Measurements from ENCODE around the gene OTOP3. TPM values are rescaled to one million over a fixed set of nuclear protein-coding genes. Genes with fewer than 3 reads are reported as not detected.
A peak's percentile ranks its signal among the peaks of the same experiment; 100 is the strongest.

The OTOP3 gene
- total and polyA plus RNA-seq, 4 donors = not detected

DNA sequence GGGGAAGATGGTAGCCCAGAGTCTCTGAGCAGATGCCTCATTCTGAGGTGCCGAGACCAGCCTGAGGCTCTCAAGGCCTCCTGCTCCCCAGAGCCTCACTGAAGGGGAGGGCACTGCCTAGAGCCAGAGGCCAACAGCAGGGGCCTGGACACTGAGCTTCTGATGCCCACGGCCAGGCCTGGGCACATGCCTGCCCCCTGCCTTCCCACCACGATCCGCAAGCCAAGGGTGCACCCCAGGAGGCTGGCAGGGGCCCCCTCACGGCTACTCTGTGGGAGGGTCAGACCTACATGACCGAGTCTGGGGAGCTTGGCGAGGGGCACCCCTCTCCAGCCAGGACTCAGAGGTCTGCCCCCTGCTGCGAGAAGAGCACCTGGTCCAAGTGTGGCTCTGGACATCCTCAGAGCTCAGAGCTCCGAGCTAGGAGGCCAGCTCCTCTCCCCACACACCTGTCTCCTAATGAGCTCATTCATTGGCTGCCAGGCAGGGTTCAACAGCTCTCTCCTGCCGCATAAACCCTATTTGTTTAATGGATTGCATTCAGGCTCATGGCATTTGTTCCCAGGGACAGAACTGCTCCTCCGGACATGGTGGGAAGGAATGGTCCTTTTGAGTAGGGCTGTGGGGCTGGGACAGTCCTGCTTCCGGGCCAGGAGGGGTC lies 13.9 kb downstream of the OTOP3 start:
- Histone ChIP-seq H3K4me1 (ENCODE audit: control insufficient read depth, insufficient read depth, low read length) (no peaks in the 10 kb centered on the region), H3K27ac (ENCODE audit: low read depth, low read length) (no peak overlapping the region), H3K9me3 (ENCODE audit: control insufficient read depth, insufficient read depth, low read length) (no peaks in the 10 kb centered on the region), H3K4me3 (ENCODE audit: low read depth, low read length) (no peak overlapping the region), H3K27me3 (ENCODE audit: control insufficient read depth, insufficient read depth, low read length) (peaks cover 3% of the 10 kb centered on the region), H3K36me3 (ENCODE audit: control insufficient read depth, insufficient read depth, low read length) (peaks cover 49% of the 10 kb centered on the region)
- WGBS (ENCODE audit: insufficient coverage) = 62% methylated on average over 8 of the region's 12 CpGs
- peak in 1 of 6 donors; percentile 45 for DNase-seq (ENCODE audit: low read depth in 4 of 6, low spot score in 6 of 6)

DNA sequence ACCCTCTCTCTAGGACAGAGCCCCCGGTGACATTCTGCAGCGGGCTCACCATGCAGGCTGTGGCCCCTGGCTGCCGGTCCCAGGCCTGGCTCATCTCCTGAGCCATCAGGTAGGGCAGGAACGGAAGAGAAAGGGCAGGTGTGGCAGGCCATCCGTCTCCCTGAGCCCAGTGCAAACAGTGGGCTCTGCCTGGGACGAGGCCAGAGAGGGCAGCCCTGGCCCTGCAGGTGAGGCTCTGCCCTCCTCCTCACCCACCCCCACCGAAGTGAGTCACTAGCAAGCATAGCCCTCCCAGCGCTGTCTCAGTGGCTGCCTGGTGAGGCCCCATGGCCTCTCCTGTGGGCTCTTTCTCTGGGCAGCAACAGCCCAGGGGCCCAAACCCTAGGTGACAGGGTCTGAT lies 14.5 kb downstream of the OTOP3 start:
- DNase-seq (ENCODE audit: low read depth in 4 of 6, low spot score in 6 of 6) = no peak
- Histone ChIP-seq H3K4me3 (ENCODE audit: low read depth, low read length) (no peak overlapping the region), H3K9me3 (ENCODE audit: control insufficient read depth, insufficient read depth, low read length) (no peaks in the 10 kb centered on the region), H3K27ac (ENCODE audit: low read depth, low read length) (no peak overlapping the region), H3K36me3 (ENCODE audit: control insufficient read depth, insufficient read depth, low read length) (peaks cover 55% of the 10 kb centered on the region), H3K4me1 (ENCODE audit: control insufficient read depth, insufficient read depth, low read length) (no peaks in the 10 kb centered on the region), H3K27me3 (ENCODE audit: control insufficient read depth, insufficient read depth, low read length) (peaks cover 3% of the 10 kb centered on the region)
- 68% methylated on average over 8 of the region's 8 CpGs for WGBS (ENCODE audit: insufficient coverage)

DNA sequence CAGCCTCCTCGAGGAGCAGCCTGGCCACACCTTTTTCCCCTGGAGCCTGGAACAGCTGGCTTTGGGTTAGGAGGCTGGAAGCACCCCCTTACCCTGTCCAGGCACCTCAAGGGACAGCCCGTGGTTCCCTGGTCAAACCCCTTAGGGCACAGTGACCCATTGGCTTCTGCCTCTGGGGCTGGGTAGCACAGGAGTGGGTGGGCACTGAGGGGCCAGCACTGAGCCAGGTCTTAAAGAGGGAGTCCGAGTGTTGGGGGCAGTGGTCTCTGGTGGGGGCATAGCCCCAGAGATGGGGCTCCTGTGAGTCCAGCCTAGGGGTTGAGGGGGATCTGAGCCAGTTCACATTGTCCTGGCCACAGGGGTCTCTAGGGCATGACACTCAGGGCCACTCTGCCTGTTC lies 15.4 kb downstream of the OTOP3 start:
- Histone ChIP-seq H3K9me3 (ENCODE audit: control insufficient read depth, insufficient read depth, low read length) (no peaks in the 10 kb centered on the region), H3K36me3 (ENCODE audit: control insufficient read depth, insufficient read depth, low read length) (peaks cover 63% of the 10 kb centered on the region), H3K4me1 (ENCODE audit: control insufficient read depth, insufficient read depth, low read length) (no peaks in the 10 kb centered on the region), H3K27me3 (ENCODE audit: control insufficient read depth, insufficient read depth, low read length) (peaks cover 3% of the 10 kb centered on the region), H3K27ac (ENCODE audit: low read depth, low read length) (no peak overlapping the region), H3K4me3 (ENCODE audit: low read depth, low read length) (no peak overlapping the region)
- 81% methylated on average over 3 of the region's 3 CpGs for whole genome bisulfite sequencing (ENCODE audit: insufficient coverage)
- DNase-seq (ENCODE audit: low read depth in 4 of 6, low spot score in 6 of 6) = no peak

DNA sequence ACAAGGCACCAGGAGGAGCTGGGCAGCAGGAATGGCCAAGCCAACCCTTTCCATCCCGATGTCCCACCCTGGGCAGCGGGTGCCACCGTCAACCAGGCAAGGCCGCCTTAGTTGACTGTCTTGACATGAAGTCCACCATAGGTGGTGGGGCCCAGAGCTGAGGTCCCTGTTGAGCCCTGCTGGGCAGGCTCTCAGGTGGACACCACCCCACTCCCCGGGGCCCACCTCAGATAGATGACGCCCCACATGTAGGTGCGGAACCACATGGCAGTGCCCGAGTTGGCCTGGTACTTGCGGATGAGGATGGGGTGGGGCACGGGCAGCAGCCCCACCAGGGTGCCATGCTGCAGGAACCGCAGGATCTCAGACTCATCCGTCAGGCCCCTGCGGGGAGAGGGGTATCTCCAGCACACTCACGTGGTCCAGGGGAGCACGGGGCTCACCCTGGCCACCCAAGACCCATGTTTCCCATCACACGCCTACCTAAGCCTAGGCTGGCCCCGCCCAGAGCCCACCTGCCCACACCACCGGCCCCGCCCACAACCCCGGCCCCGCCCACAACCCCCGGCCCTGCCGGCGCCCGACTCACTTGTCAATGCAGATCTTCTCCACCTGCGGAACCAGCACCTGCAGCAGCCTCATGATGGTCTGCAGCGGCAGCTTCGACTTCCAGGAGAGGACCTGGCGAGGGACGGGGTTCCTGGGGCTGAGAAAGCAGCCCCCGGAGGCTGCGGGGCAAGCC lies 16.2 kb downstream of the OTOP3 start:
- no peaks in the 10 kb centered on the region for H3K9me3 ChIP-seq (ENCODE audit: control insufficient read depth, insufficient read depth, low read length)
- peaks cover 70% of the 10 kb centered on the region for H3K36me3 ChIP-seq (ENCODE audit: control insufficient read depth, insufficient read depth, low read length)
- H3K27ac ChIP-seq (ENCODE audit: low read depth, low read length) = no peak overlapping the region
- H3K4me3 ChIP-seq (ENCODE audit: low read depth, low read length) = no peak overlapping the region
- H3K27me3 ChIP-seq (ENCODE audit: control insufficient read depth, insufficient read depth, low read length) = peaks cover 3% of the 10 kb centered on the region
- no peaks in the 10 kb centered on the region for H3K4me1 ChIP-seq (ENCODE audit: control insufficient read depth, insufficient read depth, low read length)
- 71% methylated on average over 30 of the region's 32 CpGs for WGBS (ENCODE audit: insufficient coverage)
- no peak for DNase-seq (ENCODE audit: low read depth in 4 of 6, low spot score in 6 of 6)

DNA sequence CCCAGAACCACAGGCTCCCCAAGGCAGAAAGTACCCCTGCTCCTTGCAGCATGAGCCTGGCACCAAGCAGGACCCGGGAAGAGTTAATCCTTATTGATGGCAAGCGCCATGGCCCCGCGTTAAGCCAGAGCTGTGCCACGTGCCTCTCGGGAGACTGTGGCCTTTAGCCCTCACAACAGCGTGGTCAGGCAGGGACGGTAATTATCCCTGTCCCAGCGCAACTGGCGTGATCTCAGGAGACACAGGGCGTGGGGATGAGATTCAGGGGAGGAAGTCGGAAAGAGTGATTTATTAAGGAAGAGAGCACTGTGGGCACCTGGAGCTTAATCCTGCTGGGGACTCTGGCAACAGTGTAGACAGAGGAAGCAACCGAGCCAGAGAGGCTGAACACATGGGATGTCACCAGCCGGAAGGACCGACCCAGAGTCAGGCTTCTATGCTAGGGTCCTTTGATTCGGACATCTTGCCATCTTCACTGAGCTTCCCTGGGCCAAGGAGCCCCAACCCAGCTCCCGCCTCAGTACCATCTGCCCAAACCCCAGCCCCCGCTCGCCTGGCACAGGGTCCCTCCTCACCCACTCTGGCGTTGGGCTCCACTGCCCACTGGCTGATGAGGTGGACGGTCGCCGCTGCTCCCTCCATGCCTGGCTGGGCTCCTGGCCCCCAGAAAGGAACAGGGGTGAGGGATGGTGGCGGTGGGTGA lies 16.9 kb downstream of the OTOP3 start:
- Histone ChIP-seq H3K4me3 (ENCODE audit: low read depth, low read length) (no peak overlapping the region), H3K36me3 (ENCODE audit: control insufficient read depth, insufficient read depth, low read length) (peaks cover 71% of the 10 kb centered on the region), H3K27ac (ENCODE audit: low read depth, low read length) (no peak overlapping the region), H3K9me3 (ENCODE audit: control insufficient read depth, insufficient read depth, low read length) (no peaks in the 10 kb centered on the region), H3K4me1 (ENCODE audit: control insufficient read depth, insufficient read depth, low read length) (no peaks in the 10 kb centered on the region), H3K27me3 (ENCODE audit: control insufficient read depth, insufficient read depth, low read length) (peaks cover 3% of the 10 kb centered on the region)
- no peak for DNase-seq (ENCODE audit: low read depth in 4 of 6, low spot score in 6 of 6)
- WGBS (ENCODE audit: insufficient coverage) = 66% methylated on average over 19 of the region's 24 CpGs

DNA sequence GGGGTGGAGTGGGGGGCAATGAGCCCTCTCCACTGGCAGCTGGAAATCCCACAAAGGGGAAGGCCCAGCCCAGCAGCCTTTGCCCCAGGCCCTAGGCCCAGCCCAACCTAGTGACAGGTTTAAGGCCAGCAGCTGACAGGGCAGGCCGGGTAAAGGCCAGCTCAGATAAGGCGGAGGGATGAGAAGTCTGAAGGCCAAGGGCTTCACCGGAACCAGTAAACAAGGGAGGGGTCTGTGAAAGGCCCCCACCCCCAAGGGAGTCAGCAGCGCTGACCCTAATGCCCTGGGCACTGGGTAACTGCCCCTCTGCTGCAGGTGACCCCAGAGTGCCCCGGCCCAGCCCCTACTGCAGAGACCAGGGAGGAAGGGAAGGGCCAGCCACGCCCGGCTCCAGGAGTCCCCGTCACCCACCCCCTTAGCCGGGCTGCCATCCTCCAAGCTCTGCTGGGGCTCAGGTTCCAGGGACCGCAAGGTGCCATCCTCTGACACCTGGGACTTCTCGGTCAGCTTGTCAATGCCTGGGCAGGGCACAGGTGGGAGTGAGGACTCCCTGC lies 17.5 kb downstream of the OTOP3 start:
- Histone ChIP-seq H3K4me1 (ENCODE audit: control insufficient read depth, insufficient read depth, low read length) (peaks cover 4% of the 10 kb centered on the region), H3K27me3 (ENCODE audit: control insufficient read depth, insufficient read depth, low read length) (no peaks in the 10 kb centered on the region), H3K27ac (ENCODE audit: low read depth, low read length) (no peak overlapping the region), H3K4me3 (ENCODE audit: low read depth, low read length) (no peak overlapping the region), H3K9me3 (ENCODE audit: control insufficient read depth, insufficient read depth, low read length) (no peaks in the 10 kb centered on the region), H3K36me3 (ENCODE audit: control insufficient read depth, insufficient read depth, low read length) (peaks cover 74% of the 10 kb centered on the region)
- 90% methylated on average over 9 of the region's 11 CpGs for WGBS (ENCODE audit: insufficient coverage)
- DNase-seq (ENCODE audit: low read depth in 4 of 6, low spot score in 6 of 6) = no peak

DNA sequence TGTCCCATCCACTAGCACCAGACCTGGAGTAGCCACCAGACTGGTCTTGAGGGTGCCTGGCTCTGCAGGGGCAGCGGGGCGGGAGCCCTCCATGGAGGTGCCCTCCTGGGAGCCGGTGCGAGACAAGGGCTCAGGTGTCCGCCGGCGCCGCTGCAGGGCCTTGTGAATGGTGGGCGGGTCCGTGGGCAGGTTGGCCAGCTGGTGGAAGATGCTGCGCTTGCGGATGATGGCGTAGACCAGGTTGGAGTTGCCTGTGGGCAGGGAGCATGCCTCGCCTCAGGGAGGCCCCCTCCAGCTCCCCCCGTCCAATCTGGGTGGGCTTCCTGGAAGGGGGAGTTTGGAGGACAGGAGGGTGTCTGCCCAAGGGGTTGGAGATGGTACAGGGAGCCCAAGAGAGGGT lies 18.4 kb downstream of the OTOP3 start:
- H3K4me3 ChIP-seq (ENCODE audit: low read depth, low read length) = no peak overlapping the region
- DNase-seq (ENCODE audit: low read depth in 4 of 6, low spot score in 6 of 6) = no peak
- H3K27ac ChIP-seq (ENCODE audit: low read depth, low read length) = no peak overlapping the region
- H3K4me1 ChIP-seq (ENCODE audit: control insufficient read depth, insufficient read depth, low read length) = peaks cover 4% of the 10 kb centered on the region
- H3K9me3 ChIP-seq (ENCODE audit: control insufficient read depth, insufficient read depth, low read length) = no peaks in the 10 kb centered on the region
- WGBS (ENCODE audit: insufficient coverage) = 86% methylated on average over 15 of the region's 15 CpGs
- no peaks in the 10 kb centered on the region for H3K27me3 ChIP-seq (ENCODE audit: control insufficient read depth, insufficient read depth, low read length)
- peaks cover 83% of the 10 kb centered on the region for H3K36me3 ChIP-seq (ENCODE audit: control insufficient read depth, insufficient read depth, low read length)

DNA sequence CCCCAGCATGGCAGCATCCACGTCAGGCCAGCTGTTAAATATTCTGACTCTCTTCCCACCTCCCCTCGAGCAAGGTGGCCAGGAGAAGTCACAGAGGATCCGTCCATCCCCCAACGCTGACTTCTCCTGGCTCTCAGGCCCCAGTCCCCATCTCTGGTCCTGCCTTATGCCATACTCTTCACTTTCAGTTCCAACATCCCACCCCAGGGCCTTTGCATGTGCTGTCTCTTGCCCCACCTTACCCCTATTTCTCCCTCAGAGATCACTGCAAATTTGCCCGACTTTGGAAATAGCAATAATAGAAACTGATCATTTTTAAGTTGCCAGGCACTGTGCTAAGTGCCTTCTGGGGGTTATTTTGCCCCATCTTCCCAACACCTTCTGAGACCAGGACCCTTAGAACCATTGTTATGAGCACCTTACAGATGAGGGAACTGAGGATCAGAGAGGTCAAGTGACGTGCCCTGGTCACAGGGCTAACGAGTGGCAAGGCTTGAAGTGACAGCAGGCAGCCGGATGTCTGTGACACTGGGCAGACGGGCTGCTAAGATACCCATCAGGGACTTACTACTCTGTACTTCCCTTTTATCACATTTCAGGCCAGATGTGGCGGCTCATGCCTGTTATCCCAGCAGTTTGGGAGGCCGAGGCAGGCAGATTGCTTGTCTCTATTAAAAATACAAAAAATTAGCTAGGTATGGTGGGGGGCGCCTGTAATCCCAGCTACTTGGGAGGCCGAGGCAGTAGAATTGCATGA lies 19.1 kb downstream of the OTOP3 start:
- no peak for DNase-seq (ENCODE audit: low read depth in 4 of 6, low spot score in 6 of 6)
- no peaks in the 10 kb centered on the region for H3K27me3 ChIP-seq (ENCODE audit: control insufficient read depth, insufficient read depth, low read length)
- peaks cover 4% of the 10 kb centered on the region for H3K4me1 ChIP-seq (ENCODE audit: control insufficient read depth, insufficient read depth, low read length)
- H3K36me3 ChIP-seq (ENCODE audit: control insufficient read depth, insufficient read depth, low read length) = peaks cover 85% of the 10 kb centered on the region
- H3K9me3 ChIP-seq (ENCODE audit: control insufficient read depth, insufficient read depth, low read length) = no peaks in the 10 kb centered on the region
- 55% methylated on average over 8 of the region's 13 CpGs for WGBS (ENCODE audit: insufficient coverage)
- H3K27ac ChIP-seq (ENCODE audit: low read depth, low read length) = no peak overlapping the region
- H3K4me3 ChIP-seq (ENCODE audit: low read depth, low read length) = no peak overlapping the region

DNA sequence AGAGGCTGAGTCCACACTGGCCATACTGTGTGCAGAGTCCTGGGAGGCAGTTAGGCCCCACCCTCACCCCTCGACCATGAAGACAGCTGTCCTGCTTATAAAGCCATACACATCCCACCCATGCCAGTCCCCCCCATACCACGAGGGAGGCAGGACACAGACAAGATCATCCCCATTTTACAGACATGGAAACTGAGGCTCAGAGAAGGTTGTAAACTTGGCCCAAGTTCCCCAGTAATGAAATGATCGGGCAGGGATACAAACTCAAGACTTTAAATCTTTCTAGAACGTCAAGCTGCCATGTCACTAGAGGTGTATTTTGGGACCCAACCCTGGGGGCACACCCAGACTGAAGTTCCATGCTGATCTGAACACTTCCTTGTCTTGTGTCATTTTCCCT lies 20.4 kb downstream of the OTOP3 start:
- Histone ChIP-seq H3K27ac (ENCODE audit: low read depth, low read length) (no peak overlapping the region), H3K4me1 (ENCODE audit: control insufficient read depth, insufficient read depth, low read length) (peaks cover 4% of the 10 kb centered on the region), H3K9me3 (ENCODE audit: control insufficient read depth, insufficient read depth, low read length) (no peaks in the 10 kb centered on the region), H3K4me3 (ENCODE audit: low read depth, low read length) (no peak overlapping the region), H3K27me3 (ENCODE audit: control insufficient read depth, insufficient read depth, low read length) (no peaks in the 10 kb centered on the region), H3K36me3 (ENCODE audit: control insufficient read depth, insufficient read depth, low read length) (peaks cover 84% of the 10 kb centered on the region)
- no peak for DNase-seq (ENCODE audit: low read depth in 4 of 6, low spot score in 6 of 6)
- 93% methylated on average over 2 of the region's 4 CpGs for WGBS (ENCODE audit: insufficient coverage)
